Activated CD8-positive, alpha-beta memory T cell treated with anti-CD3 and anti-CD28 coated beads for 48 hours (primary cell): ENCODE data around the gene FRMD4A.
"Not testable (repeated sequence)": the region's sequence is repeated elsewhere in the genome, so short reads cannot be mapped to it uniquely, and the experiment has no call there.

Experiments
- DNase-seq, 3 experiments: peaks; one replicate each; pipeline ENCODE4 v3.0.0-alpha.2; 2020; ENCODE audit warnings: low read depth in 2 of 3, low spot score in 2 of 3

FRMD4A gene

DNA sequence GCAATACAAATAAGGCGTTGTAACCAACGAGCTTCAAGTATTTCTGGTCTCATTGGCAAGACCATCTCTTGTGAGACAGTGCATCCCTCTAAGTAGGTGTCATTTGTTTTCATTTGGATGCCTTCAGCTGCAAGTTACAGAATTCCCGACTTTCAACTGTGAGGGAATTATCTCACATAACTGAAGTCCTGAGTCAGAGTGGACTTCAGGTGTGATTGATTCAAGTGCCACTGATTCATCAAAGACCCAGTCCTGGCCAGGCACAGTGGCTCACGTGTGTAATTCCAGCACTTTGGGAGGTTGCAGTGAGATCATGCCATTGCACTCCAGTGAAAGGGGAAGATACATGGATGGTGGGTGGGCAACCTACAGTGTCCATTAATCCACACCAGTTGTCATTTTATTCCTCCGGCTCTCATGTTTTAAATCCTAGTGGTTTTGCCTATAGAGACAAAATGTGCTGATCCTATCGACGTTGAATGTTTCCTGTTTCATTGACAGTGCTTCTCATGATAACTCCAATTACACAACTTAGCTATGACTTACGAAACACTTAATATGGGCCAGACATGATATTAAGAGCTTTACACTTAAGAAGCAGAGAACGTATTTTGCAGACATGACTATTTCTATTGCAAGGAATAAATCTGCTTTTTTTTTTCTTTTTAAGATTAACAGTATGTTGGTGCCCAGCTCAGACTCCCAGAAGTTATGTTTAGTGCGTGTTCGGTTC lies 268.0 kb downstream of the FRMD4A start:
- DNase-seq: no peak

DNA sequence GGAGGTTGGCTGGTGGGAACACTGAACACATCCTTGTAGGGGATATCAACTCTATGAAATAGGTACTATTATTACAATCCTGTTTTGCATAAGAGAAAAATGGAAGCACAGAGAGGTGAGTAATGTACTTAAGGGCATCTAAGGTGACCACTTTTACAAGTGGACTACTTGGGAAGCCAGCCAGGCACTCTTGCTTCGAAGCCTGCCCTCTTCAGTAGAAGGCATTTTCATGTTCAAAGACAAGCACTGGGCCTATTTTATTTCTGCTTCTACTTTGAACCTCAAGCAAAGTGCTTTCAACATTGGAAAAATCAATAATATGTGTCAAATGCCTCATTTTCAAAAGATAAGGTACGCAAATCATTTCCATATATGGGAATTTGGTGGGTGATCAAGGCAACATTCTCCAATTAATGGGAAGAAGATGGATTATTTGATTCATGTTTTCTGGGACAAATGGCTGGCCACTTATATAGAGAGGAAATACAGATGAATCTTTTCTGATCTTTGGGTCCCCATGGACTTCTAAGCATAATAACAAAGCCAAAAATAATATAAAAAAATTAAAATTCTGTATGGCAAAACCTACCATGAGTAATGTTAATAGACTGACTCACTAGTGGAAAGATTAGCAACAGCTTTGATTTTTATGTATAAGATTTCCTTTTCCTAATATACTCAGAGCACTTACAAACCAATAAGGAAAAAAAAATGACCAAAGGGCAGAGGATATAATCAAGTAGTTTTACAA lies 270.2 kb downstream of the FRMD4A start:
- no peak for DNase-seq

DNA sequence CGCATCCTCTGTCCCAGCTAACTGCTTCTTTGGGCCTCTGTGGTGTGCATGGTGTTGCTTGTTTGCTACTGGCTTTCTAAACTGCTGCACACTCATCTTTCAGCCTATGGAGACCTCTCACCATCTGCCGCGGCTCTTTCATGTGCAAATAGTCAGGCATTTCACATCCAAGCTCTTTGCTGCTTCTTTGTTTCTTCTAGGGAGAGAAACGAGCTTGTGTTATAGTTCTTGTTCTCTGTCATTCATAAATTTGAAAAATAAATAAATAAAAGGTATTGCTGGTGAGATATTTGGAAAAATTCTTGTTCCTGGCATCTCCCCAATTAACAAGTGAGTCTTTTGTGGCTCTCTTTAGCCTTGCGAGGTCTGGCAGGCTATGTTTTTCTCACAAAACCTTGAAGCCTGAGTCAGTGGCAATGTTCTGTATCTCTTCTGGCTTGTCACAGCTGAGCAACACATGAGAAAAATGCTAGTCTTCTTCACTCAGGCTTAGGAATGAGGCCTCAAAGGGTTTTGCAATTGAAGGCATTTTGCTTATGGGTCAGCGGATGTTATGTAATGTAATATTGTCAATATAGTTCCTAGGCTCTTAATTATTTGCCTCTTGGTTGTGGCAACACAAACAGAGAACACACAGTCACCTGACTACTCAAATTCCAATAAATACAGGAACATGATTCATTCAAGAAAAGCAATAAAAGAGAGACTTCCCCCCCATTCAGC lies 274.0 kb downstream of the FRMD4A start:
- no peak for DNase-seq

DNA sequence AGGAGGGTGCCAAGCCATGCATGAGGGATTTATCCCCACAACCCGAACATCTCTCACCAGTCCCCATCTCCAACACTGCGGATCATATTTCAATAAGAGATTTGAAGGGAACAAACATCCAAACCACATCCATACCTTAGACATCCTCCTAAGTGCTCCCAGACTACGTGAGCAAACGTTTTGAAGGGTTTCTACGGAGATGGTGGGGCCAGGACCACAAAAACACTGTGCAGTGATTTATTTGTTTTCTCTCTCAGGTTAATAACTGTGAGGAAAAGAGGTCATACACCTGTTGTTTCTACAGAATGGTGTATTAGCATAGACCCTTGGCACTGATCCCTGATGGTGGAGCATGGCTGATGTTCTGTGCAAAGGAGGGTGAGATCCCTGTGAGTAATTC lies 277.8 kb downstream of the FRMD4A start:
- DNase-seq: no peak

DNA sequence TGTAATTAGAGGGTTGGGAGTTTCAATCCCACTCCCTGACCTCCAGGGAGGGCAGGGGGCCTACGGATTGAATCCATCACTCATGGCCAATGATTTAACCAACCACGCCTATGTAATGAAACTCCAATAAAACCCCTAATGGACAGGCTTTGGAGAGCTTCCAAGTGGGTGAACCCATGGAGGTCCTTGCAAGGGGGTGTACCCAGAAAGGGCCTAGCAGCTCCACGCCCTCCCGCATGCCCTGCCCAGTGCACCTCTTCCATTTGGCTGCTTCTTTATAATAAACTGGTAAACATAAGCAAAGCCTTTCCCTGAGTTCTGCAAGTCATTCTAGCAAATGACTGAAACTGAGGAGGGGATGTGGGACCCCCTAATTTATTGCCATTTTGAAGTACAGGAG lies 280.1 kb downstream of the FRMD4A start:
- no peak for DNase-seq

DNA sequence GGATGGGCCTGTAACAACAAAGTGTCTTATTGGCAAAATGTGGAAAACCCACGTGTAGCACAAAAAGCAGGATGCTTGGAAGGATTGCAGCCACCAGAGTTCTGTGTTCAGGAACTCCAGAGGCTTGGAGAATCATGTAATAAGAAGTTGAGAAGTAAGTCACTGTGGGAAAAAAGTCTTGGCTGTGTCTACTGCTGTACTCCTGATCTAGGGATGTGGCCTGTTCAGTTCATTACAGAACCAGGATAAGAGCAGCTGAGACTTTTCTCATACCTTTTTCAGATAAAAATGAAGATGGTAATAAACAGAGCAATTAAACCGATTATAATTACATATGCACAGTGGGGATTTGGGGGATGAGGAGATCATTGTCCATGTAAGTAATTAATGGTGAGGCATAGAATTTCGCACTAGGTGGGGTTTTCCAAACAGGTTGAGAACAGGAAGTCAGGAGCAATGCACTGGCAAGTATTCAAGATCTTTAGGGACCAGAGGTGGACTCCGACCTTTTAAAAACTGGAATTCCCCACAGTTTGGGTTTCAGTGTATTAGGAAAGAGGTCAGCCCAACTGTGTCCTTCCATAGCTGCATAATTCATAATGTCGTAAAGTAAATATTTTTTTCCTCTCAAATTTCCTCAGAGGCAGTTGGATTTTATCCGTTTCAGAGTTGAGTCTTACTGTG lies 281.7 kb downstream of the FRMD4A start:
- no peak for DNase-seq

DNA sequence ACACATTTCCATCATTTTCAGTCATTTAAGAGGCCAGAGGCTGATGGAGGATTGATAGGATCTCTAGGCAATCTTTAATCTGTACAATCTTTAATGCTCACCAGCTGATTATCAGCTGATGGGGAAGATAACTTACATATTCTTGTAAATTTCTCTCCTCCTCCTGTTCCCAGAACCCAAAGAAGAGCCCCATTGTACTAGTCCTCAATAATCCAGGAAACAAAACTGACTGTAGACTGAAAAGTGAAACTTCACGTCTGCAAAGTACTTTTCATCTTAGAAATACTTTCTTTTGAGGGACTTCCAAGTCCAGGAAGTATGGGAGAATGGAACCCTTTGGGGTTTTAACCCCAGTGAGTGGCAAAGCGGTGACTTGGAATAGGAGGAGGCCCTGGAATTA lies 283.3 kb downstream of the FRMD4A start:
- no peak for DNase-seq

DNA sequence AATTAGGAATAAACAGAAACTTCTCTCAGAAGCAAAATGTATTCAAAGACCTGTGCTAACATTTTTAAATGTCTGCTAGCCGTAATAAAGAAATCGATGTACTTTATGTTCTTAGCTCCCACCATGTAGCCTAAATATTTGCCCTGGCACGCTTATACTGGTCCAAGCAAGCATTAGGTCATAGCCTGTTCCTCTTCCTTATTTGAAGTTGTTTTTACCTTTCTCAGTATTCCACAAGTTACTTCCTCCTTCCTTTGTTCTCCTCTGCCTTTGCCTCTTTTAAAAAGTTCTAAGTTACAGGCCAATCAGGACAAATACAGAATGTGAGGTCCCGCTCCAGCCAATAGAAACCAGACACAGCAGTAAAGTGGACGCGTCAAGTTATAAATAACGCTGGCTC lies 288.7 kb downstream of the FRMD4A start:
- DNase-seq: not testable (repeated sequence)

DNA sequence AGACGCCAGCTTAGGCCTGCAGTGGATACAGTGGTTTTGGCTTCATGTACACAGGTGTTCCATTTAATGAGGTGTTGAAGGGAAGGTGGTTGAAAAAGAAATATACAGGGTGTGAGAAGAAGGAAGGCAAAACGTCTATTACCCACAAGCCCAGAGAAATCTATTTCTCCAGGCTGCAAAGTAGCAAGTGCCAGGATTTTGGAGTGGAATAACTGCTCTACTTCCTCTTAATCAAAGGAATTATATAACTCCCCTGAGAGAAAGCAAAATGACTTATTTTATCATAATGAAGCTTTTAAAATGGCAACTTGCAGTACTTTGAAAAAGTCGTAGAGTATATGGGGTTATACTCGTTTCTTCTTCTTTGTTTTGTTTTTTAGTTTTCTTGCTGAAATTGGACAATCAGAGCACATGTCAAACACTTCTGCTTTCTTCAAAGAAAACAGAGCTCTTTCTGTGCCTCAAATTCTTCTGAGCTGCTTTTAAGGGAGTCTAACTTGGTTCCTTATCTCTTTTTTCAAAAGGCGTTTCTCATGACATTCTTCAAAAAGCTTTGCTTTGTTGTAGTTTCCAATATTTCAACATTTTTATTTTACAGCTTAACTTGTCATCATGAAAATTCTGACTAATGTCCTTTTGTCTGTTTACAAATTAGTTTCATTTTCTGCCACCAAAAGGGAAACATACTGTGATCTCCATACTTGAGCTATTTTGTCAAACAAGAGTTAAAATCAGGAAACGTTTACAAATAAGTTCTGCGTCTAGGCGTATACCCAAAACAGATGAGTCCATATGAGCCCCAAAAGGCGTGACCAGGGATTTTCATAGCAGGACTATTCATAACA lies 289.7 kb downstream of the FRMD4A start:
- no peak for DNase-seq

DNA sequence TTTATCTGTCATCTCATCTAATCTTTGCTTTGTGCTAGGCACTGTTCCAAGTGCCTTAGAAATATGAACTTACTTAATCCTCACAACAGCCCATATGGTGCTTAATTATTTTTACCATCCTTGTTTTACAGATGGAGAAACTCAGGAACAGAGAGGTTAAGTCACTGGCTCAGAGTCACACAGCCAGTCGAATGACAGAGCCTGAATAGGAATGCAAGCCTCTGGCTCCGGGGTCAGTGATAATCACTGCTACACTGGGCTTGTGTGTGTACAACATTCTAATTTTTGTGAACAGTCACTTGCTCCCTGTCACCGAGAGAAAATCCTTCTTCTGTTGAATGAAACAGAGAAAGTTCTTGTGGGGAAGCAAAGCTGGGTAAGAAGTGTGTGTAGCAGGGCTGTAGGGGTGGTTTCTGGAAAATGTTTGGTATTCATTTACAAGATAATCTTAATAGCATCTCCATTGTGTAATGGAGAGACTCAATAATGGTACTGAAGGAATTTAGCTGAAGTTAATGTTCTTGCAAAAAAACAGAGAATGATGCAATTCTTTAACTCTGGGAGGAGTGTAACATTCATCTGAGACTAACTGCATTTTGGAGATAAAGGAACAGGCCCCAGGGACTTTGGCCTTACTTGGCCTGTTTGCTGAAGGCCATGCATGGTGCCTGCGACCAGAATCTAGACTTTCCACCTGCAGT lies 290.6 kb downstream of the FRMD4A start:
- no peak for DNase-seq

DNA sequence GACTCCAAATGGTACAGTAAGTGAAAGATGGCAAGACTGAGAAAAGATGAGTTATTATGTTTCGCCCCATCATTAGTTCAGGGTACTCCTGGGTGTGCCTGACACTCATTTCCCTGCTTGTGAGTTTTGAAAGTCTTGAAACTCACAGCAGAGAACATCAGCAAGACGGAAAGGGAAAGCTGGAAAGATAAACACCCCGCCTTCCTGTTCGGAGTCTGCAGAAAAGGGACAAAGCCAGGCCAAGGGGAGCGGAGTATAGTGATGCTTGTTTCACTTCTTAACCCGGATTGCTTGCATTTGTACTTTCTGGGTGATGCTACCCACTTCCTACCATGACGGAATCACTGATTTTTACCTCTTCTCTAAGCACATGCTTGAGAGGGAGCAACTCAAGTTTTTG lies 294.5 kb downstream of the FRMD4A start:
- no peak for DNase-seq

DNA sequence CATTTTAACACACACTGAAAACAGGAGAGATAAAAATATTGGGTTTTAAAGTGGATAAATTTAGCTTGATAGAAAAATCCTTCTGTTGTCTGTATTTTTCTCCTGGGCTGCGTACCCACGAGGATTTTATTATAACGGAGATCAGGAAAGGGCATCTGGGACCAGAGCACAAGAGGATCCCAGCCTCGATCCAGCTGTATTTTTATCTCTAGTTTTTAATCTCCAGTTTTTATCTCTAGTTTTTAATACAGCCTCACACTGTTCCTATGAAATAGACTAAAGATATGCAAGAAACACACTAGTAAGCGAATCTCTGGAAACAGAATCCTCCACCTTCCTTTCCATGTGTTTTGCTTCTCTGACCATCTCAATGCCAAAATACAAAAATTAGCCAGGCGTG lies 295.2 kb downstream of the FRMD4A start:
- DNase-seq: no peak

DNA sequence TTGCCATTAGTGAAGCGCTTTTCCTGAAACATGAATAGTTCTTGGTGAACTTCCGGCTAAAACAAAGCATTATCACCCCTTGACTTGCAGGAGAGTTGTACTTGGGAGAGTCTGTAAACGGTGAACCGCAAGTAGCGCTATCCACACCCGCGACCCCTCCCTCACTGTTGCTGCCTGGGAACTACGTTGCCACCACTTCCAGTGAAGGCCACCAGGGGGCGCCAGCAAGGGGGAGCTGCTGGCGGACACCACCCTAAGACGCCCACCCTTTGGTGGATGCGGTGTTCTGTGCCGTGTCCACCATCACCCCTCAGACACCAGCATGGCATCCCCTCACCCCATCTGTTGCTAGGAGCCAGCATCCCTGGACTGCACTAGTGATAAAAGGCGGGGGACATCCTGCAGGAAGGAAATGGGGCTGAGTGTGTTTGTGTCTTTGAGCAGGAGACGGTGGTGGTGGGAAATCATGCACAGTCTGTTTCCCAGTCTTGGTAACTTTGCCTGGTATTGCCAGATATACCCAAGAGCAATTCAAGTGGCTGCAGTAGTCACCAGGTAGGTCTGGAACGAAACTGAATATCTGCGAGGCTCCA lies 298.2 kb downstream of the FRMD4A start:
- peak in 2 of 3 experiments; percentile 24 to 38 for DNase-seq

DNA sequence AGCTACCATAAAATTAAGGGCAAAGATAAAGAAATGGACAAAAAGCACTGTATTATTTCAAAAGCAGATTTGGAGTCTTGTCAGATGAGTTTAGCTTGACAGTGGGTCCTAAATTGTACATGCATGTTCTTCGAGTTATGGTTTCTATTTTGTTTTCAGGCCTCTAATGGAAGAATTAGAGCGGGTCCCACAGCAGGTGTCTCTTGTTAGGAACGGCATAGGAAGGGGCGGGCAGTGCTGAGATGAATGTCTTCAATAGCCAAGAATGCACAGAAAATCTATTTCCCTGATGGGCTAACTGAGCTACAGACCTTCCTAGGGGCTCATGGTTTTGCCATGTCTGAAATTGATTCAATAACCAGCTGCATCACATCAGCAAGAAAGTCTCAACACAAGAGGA lies 304.4 kb downstream of the FRMD4A start:
- DNase-seq: no peak

DNA sequence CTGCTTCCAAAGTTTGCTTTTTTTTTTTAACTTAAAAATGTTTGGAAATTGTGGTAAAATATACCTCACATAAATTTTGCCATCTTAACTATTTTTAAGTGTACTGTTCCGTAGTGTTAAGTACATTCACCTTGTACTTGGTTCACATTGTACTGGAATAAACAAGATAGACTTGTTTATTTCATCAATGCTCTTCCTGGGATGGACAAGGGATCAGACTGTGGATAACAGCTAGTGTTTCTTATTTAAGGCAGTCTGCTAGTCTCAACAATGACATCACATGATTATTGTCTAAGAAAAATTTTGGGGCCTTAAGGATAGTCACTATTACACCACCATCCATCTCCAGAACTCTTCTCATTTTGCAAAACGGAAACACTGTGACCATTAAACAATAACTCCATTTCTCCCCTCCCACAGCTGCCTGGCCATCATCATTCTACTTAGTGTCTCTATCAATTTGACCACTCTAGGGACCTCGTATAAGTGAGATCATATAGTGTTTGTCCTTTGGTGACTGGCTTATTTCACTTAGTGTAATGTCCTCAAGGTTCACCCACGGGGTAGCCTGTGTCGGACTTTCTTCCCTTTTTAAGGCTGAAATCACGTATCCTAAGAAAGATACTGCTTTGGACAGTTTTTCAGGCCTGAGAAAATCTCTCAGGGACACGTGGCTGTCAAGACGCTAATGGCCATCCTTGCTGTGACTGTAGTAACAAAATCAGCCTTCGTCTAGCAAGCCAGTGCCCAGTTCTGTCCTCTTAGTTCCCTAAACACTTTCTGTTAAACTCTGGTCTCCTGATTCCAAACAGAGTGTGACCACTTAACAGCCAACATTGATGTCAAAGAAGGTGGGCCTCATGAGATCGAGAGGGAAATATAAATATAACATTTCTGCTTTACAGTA lies 305.2 kb downstream of the FRMD4A start:
- DNase-seq: no peak

DNA sequence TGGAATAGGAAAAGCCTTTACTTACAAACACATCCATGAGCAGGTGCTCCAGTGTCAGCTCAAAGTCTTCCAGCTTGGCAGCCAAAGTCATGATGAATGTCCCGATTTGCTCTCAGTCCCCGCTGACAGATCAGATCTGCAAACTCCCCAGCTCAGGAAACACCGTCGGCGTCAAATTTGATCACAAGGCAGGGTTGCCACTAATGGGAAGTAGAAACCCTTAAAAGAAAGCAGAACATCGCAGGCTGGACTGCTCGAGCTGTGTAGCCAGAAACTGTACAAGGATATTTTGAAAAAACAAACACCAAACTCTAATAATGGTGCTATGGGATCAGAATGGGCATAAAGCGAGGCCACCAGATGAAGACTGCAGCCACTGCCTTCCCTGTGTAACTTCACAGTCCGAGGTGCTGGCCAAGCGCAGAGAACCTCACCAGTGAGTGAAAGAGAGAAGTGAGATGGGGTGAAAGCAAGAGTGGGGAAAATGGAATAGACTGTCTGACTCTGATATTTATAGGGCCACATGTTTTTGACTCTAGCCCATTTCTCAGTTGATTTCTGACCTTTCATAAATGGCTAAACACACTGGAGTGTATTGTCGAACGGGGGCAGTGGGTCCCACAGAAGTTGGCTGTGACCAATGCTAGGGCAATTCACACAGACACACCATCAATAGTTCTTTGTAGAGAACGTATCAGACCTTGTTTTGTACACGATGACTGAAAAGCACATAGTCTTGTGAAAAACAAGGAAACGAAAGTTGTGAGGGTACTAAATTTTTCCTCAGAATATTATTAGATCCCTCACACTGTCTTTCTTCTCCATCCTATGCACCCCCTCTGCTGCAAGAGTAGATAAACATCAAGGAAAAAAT lies 306.2 kb downstream of the FRMD4A start:
- DNase-seq: no peak

DNA sequence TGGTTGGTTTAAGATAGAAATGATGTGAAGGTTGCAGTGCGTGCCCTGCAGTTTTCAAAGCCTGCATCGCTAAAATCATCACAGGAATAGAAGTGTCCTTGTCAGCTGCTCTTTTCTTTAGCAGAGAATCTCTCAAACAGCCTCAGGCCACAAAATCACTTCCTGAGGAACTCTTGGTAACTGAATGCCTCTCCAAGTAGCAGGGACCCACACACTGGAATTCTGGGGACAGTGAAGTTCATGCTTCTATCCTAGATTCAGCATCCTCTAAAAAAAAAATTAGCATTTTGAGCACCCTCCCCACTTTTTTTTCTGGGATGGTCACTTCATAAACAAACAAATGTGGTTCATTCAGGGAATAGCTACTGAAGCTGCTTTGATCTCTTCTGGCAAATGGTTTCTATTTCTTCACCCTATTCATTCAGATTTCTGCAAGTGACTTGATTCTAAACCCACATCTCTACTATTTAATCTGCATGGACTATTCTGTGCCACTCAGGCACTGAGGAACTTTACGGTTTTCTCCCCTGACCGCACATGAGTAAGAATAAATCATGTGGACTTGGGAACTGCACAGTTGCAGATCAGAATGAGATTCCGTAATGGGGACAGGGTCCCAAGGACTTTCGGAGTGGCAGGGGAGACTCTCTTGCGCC lies 306.9 kb downstream of the FRMD4A start:
- DNase-seq: no peak
